ENCODE measurements around the gene SLC2A4RG. TPM values are rescaled to one million over a fixed set of nuclear protein-coding genes. Genes with fewer than 3 reads are reported as not detected.

Gene SLC2A4RG
- polyA plus RNA-seq, 4 donors = 11.6 to 69.9 (median 17.6) TPM

DNA sequence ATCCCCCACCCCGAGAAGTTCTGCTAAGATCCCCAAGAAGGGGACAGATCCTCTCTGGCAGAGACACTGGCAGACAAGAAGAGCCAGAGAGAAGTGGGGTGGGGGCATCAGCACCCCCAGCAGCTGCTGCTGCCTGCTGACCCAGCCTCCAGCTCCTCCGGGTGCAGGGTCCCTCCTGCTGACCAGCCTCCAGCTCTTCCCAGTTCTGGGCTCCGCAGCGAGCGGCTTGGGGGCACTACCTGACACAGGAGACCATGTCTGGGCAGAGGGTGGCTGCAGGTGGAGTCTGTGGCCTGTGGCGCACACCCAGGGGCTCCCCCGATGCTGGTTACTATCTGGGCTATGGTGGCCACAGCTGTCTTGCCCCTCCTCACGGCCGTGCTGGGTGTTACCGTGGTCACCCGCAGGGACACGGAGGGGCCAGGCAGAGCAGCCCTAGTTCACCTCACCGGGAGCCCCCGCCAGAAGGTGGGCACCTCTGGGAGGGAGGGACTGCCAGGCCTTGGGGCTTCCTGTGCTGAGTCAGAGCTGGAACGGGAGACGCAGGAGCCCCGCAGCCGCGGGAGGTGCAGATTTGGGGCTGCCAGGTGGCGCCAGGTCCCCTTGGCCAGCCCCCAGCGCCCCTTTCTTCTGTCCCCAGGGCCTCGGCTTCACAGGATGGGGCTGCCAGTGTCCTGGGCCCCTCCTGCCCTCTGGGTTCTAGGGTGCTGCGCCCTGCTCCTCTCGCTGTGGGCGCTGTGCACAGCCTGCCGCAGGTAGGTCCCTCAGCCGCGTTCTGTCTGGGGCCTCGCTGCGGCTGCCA, 2.5 kb upstream of the SLC2A4RG start:
- peak overlapping the region in 2 of 3 donors; percentile 17 to 51 for H3K4me3 ChIP-seq (ENCODE audit: low read depth in 1 of 3, low read length in 3 of 3)
- DNase-seq = peak; percentile 28 to 41
- no peak for FAIRE-seq
- peaks cover 1 to 29% (median 4%) of the 10 kb centered on the region in 3 donors for H3K4me1 ChIP-seq (ENCODE audit: control insufficient read depth in 3 of 3, insufficient read depth in 2 of 3, low read depth in 1 of 3, low read length in 2 of 3)
- peaks cover 5 to 54% (median 10%) of the 10 kb centered on the region in 3 donors for H3K36me3 ChIP-seq (ENCODE audit: control insufficient read depth in 3 of 3, insufficient read depth in 2 of 3, low read depth in 1 of 3, low read length in 3 of 3)
- whole genome bisulfite sequencing, 3 donors = 23 to 31% (median 25%) methylated on average over 25 to 30 of the region's 30 CpGs
- peak overlapping the region in 1 of 3 donors; percentile 57 for H3K27ac ChIP-seq (ENCODE audit: low read depth in 1 of 3, low read length in 2 of 3)
- H3K27me3 ChIP-seq (ENCODE audit: control insufficient read depth in 3 of 3, insufficient read depth in 3 of 3, low read length in 3 of 3) = no peaks in the 10 kb centered on the region
- H3K9me3 ChIP-seq (ENCODE audit: control insufficient read depth in 2 of 2, insufficient read depth in 1 of 2, low read depth in 1 of 2, low read length in 1 of 2) = no peaks in the 10 kb centered on the region

DNA sequence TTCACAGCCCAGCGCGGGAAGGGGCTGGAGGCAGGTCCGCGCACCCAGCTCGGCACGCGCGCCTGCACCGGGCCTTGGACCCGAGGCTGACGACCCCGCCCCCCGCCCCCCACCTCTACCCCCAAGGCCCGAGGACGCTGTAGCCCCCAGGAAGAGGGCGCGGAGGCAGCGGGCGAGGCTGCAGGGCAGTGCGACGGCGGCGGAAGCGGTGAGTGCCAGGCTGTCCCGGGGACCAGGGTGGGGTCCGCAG, 2.0 kb upstream of the SLC2A4RG start:
- FAIRE-seq (no peak), DNase-seq (no peak)
- H3K27me3 ChIP-seq (ENCODE audit: control insufficient read depth in 3 of 3, insufficient read depth in 3 of 3, low read length in 3 of 3) = no peaks in the 10 kb centered on the region
- H3K4me3 ChIP-seq (ENCODE audit: low read depth in 1 of 3, low read length in 3 of 3) = peak overlapping the region in 2 of 3 donors; percentile 17 to 51
- H3K36me3 ChIP-seq (ENCODE audit: control insufficient read depth in 3 of 3, insufficient read depth in 2 of 3, low read depth in 1 of 3, low read length in 3 of 3) = peaks cover 5 to 60% (median 10%) of the 10 kb centered on the region in 3 donors
- no peaks in the 10 kb centered on the region for H3K9me3 ChIP-seq (ENCODE audit: control insufficient read depth in 2 of 2, insufficient read depth in 1 of 2, low read depth in 1 of 2, low read length in 1 of 2)
- H3K27ac ChIP-seq (ENCODE audit: low read depth in 1 of 3, low read length in 2 of 3) = peak overlapping the region in 1 of 3 donors; percentile 57
- 1 to 5% (median 2%) methylated on average over 13 to 26 of the region's 26 CpGs for WGBS, 3 donors
- peaks cover 1 to 30% (median 4%) of the 10 kb centered on the region in 3 donors for H3K4me1 ChIP-seq (ENCODE audit: control insufficient read depth in 3 of 3, insufficient read depth in 2 of 3, low read depth in 1 of 3, low read length in 2 of 3)

DNA sequence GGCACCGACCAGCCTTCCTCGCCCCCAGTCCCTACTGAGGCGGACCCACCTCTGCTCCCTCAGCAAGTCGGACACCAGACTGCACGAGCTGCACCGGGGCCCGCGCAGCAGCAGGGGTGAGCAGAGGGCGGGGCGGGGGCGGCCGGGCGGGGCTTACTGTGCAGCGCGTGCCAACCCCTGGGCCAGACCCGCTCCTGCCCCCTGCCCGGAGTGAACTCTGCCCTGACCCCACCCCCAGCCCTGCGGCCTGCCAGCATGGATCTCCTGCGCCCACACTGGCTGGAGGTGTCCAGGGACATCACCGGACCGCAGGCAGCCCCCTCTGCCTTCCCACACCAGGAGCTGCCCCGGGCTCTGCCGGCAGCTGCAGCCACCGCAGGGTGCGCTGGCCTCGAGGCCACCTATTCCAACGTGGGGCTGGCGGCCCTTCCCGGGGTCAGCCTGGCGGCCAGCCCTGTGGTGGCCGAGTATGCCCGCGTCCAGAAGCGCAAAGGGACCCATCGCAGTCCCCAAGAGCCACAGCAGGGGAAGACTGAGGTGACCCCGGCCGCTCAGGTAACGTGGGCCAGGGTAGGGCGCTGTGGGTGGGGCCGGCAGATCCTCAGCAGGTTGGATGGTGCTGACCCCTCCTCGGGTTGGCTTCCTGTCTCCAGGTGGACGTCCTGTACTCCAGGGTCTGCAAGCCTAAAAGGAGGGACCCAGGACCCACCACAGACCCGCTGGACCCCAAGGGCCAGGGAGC, 1.5 kb upstream of the SLC2A4RG start:
- 7 to 17% (median 16%) methylated on average over 24 to 43 of the region's 43 CpGs for WGBS, 3 donors
- H3K9me3 ChIP-seq (ENCODE audit: control insufficient read depth in 2 of 2, insufficient read depth in 1 of 2, low read depth in 1 of 2, low read length in 1 of 2) = no peaks in the 10 kb centered on the region
- DNase-seq = peak; percentile 33 to 58
- peak overlapping the region; percentile 7 to 51 (median 16) for H3K4me3 ChIP-seq (ENCODE audit: low read depth in 1 of 3, low read length in 3 of 3)
- peaks cover 5 to 62% (median 10%) of the 10 kb centered on the region in 3 donors for H3K36me3 ChIP-seq (ENCODE audit: control insufficient read depth in 3 of 3, insufficient read depth in 2 of 3, low read depth in 1 of 3, low read length in 3 of 3)
- no peaks in the 10 kb centered on the region for H3K27me3 ChIP-seq (ENCODE audit: control insufficient read depth in 3 of 3, insufficient read depth in 3 of 3, low read length in 3 of 3)
- no peak for FAIRE-seq
- peaks cover 1 to 30% (median 4%) of the 10 kb centered on the region in 3 donors for H3K4me1 ChIP-seq (ENCODE audit: control insufficient read depth in 3 of 3, insufficient read depth in 2 of 3, low read depth in 1 of 3, low read length in 2 of 3)
- no peak overlapping the region for H3K27ac ChIP-seq (ENCODE audit: low read depth in 1 of 3, low read length in 2 of 3)

DNA sequence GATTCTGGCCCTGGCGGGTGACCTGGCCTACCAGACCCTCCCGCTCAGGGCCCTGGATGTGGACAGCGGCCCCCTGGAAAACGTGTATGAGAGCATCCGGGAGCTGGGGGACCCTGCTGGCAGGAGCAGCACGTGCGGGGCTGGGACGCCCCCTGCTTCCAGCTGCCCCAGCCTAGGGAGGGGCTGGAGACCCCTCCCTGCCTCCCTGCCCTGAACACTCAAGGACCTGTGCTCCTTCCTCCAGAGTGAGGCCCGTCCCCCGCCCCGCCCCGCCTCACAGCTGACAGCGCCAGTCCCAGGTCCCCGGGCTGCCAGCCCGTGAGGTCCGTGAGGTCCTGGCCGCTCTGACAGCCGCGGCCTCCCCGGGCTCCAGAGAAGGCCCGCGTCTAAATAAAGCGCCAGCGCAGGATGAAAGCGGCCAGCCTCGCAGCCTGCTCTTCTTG, 868 bp upstream of the SLC2A4RG start:
- WGBS, 3 donors = 5 to 27% (median 15%) methylated on average over 16 to 26 of the region's 26 CpGs
- peak overlapping the region in 2 of 3 donors; percentile 53 to 71 for H3K27ac ChIP-seq (ENCODE audit: low read depth in 1 of 3, low read length in 2 of 3)
- peaks cover 5 to 62% (median 8%) of the 10 kb centered on the region in 3 donors for H3K36me3 ChIP-seq (ENCODE audit: control insufficient read depth in 3 of 3, insufficient read depth in 2 of 3, low read depth in 1 of 3, low read length in 3 of 3)
- H3K4me1 ChIP-seq (ENCODE audit: control insufficient read depth in 3 of 3, insufficient read depth in 2 of 3, low read depth in 1 of 3, low read length in 2 of 3) = peaks cover 1 to 30% (median 4%) of the 10 kb centered on the region in 3 donors
- H3K4me3 ChIP-seq (ENCODE audit: low read depth in 1 of 3, low read length in 3 of 3) = peak overlapping the region in 2 of 3 donors; percentile 43 to 78
- FAIRE-seq (no peak), DNase-seq (peak; percentile 64 to 79)
- no peaks in the 10 kb centered on the region for H3K27me3 ChIP-seq (ENCODE audit: control insufficient read depth in 3 of 3, insufficient read depth in 3 of 3, low read length in 3 of 3)
- no peaks in the 10 kb centered on the region for H3K9me3 ChIP-seq (ENCODE audit: control insufficient read depth in 2 of 2, insufficient read depth in 1 of 2, low read depth in 1 of 2, low read length in 1 of 2)

DNA sequence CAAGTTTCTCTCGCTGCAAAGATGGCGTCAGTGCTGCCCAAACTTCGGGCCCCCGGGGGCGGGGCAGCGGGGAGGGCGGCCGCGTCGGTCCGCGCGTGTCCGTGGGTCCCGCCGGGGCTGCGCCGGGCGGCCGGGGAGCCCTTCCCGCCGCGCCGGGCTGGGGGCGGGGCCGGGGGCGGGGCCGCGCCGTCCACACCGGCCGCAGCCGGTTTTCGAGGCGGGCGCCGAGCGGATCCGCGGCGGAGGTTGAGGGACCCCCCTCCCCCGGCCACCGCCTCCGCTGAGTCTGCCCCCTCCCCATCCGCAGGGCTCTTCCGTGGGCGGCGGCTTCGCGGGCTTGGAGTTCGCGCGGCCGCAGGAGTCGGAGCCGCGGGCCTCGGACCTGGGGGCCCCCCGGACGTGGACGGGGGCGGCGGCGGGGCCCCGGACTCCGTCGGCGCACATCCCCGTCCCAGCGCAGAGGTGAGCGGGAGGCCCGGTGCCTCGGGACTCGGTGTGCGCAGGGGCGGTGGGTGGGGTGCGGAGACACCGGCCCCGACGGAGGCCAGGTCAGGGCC, 572 bp downstream of the SLC2A4RG start:
- H3K36me3 ChIP-seq (ENCODE audit: control insufficient read depth in 3 of 3, insufficient read depth in 2 of 3, low read depth in 1 of 3, low read length in 3 of 3) = peaks cover 3 to 57% (median 3%) of the 10 kb centered on the region in 3 donors
- peak overlapping the region; percentile 67 to 99 (median 82) for H3K27ac ChIP-seq (ENCODE audit: low read depth in 1 of 3, low read length in 2 of 3)
- DNase-seq (peak in 1 of 2 donors; percentile 14), FAIRE-seq (no peak)
- 0 to 1% (median 1%) methylated on average over 32 to 80 of the region's 80 CpGs for WGBS, 3 donors
- peak overlapping the region; percentile 74 to 78 (median 78) for H3K4me3 ChIP-seq (ENCODE audit: low read depth in 1 of 3, low read length in 3 of 3)
- H3K4me1 ChIP-seq (ENCODE audit: control insufficient read depth in 3 of 3, insufficient read depth in 2 of 3, low read depth in 1 of 3, low read length in 2 of 3) = peaks cover 1 to 30% (median 4%) of the 10 kb centered on the region in 3 donors
- no peaks in the 10 kb centered on the region for H3K27me3 ChIP-seq (ENCODE audit: control insufficient read depth in 3 of 3, insufficient read depth in 3 of 3, low read length in 3 of 3)
- H3K9me3 ChIP-seq (ENCODE audit: control insufficient read depth in 2 of 2, insufficient read depth in 1 of 2, low read depth in 1 of 2, low read length in 1 of 2) = no peaks in the 10 kb centered on the region

DNA sequence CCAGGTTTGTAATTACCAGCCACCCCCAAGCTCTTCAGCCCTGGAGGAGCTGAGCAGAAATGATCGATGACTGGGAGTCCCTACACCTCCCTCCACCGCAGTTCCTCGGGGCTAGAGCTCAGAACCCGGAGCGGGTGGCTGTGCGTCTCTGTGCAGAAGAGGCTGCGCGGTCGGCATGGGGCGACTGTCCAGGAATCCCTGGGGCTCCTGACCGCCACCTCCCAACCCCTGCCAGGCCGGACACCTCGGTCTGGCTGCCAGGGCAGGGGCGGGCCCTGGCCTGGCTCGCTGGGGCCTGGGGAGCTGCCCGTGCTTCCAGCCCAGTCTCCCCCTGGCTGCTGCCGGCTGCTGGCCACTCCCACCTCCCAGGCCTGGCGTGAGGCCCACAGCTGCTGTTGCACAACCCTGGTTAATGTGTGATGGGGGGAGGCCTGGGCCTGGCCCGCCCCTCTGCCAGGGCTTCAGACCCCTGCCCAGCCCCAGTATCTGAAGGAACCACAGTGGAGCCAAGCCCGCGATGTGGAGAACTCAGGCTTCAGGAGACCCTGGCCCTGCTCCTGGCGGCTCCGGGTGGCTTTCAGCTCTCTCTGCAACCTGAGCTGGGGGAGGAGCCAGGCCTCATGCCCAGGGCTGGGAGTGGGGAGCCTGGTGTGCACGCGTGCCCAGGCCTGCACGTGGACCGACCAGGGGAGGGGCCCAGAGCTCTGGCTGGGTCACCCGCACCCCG, 1.2 kb downstream of the SLC2A4RG start:
- FAIRE-seq = no peak
- H3K4me1 ChIP-seq (ENCODE audit: control insufficient read depth in 3 of 3, insufficient read depth in 2 of 3, low read depth in 1 of 3, low read length in 2 of 3) = peaks cover 1 to 30% (median 4%) of the 10 kb centered on the region in 3 donors
- WGBS, 3 donors = 3 to 15% (median 10%) methylated on average over 25 to 29 of the region's 29 CpGs

DNA sequence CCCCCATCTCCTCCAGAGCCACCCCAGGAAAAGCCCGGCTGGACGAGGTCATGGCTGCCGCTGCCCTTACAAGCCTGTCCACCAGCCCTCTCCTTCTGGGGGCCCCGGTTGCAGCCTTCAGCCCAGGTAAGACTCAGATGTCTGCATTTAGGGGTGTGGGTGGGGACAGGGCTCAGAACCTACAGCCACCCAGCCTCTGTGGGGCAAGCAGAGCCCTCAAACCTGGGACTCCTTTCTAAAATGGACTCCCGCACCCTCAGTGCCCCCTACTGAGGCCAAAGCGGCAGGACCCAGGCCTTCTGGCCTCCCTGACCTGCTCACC, 1.7 kb downstream of the SLC2A4RG start:
- DNase-seq = no peak
- H3K4me1 ChIP-seq (ENCODE audit: control insufficient read depth in 3 of 3, insufficient read depth in 2 of 3, low read depth in 1 of 3, low read length in 2 of 3) = peaks cover 1 to 30% (median 4%) of the 10 kb centered on the region in 3 donors

More for the DNA sequence above, 1.2 kb downstream of the SLC2A4RG start:
- Histone ChIP-seq H3K27ac (ENCODE audit: low read depth in 1 of 3, low read length in 2 of 3) (peak overlapping the region; percentile 67 to 99 (median 82)), H3K9me3 (ENCODE audit: control insufficient read depth in 2 of 2, insufficient read depth in 1 of 2, low read depth in 1 of 2, low read length in 1 of 2) (no peaks in the 10 kb centered on the region), H3K27me3 (ENCODE audit: control insufficient read depth in 3 of 3, insufficient read depth in 3 of 3, low read length in 3 of 3) (no peaks in the 10 kb centered on the region), H3K4me3 (ENCODE audit: low read depth in 1 of 3, low read length in 3 of 3) (peak overlapping the region; percentile 74 to 78 (median 78)), H3K36me3 (ENCODE audit: control insufficient read depth in 3 of 3, insufficient read depth in 2 of 3, low read depth in 1 of 3, low read length in 3 of 3) (peaks cover 0 to 54% (median 2%) of the 10 kb centered on the region in 3 donors)
- DNase-seq = peak; percentile 83 to 95

More for the DNA sequence above, 1.7 kb downstream of the SLC2A4RG start:
- H3K36me3 ChIP-seq (ENCODE audit: control insufficient read depth in 3 of 3, insufficient read depth in 2 of 3, low read depth in 1 of 3, low read length in 3 of 3) = peaks cover 0 to 53% (median 0%) of the 10 kb centered on the region in 3 donors
- H3K9me3 ChIP-seq (ENCODE audit: control insufficient read depth in 2 of 2, insufficient read depth in 1 of 2, low read depth in 1 of 2, low read length in 1 of 2) = no peaks in the 10 kb centered on the region
- no peak for FAIRE-seq
- peak overlapping the region in 2 of 3 donors; percentile 47 to 99 for H3K27ac ChIP-seq (ENCODE audit: low read depth in 1 of 3, low read length in 2 of 3)
- peak overlapping the region in 1 of 3 donors; percentile 78 for H3K4me3 ChIP-seq (ENCODE audit: low read depth in 1 of 3, low read length in 3 of 3)
- WGBS, 3 donors = 28 to 45% (median 32%) methylated on average over 6 of the region's 6 CpGs
- no peaks in the 10 kb centered on the region for H3K27me3 ChIP-seq (ENCODE audit: control insufficient read depth in 3 of 3, insufficient read depth in 3 of 3, low read length in 3 of 3)

Measured in small intestine (tissue), 7 donors.